A549 (cell line): ENCODE results near the gene BCO2. TPM values are rescaled to one million over a fixed set of nuclear protein-coding genes. Genes with fewer than 3 reads are reported as not detected.

Experiments used
- ATAC-seq, 2 experiments: fragments of 200-7000 bp in 1 of 2; fragments of >200 bp in 1 of 2; cut with Nextera tagmentation in 1 of 2; cut with Tn5 transposase in 1 of 2; 3 replicates each; pipeline versions ENCODE4 v1.8.0 to v1.9.1; 2018 to 2020; ENCODE audit warnings: mild to moderate bottlenecking in 1 of 2, moderate library complexity in 1 of 2
- CTCF ChIA-PET: fragments of 300-600 bp; sonication (Branson Sonifier 250); formaldehyde crosslinking; extraction: SDS; loops from one replicate; lab custom pipeline; 2021; ENCODE audit warnings: antibody characterized with exemption, inconsistent platforms; lab: Yijun Ruan, JAX
- POLR2A ChIA-PET: fragments of 350-600 bp; formaldehyde crosslinking; extraction: SDS; loops from one replicate; lab custom pipeline; 2021; ENCODE audit warnings: antibody characterized with exemption, inconsistent platforms; lab: Yijun Ruan, JAX
- DNase-seq, 2 experiments: peaks; one replicate each; pipeline versions ENCODE4 v3.0.0 to v3.0.0-alpha.2; 2011 to 2016; ENCODE audit warnings: low read depth in 1 of 2, low spot score in 1 of 2
- FAIRE-seq: peaks from 2 replicates; lab custom pipeline; 2011; peaks lifted over from hg19 to GRCh38; lab: Jason Lieb, UNC
- H3K27ac ChIP-seq, 2 experiments: fragments of >200 bp; sonication (Bioruptor Twin); formaldehyde crosslinking; 3 replicates each; pipeline ENCODE4 v1.5.1; 2016 to 2017
- H3K4me1 ChIP-seq: fragments of >200 bp; sonication (Bioruptor Twin); formaldehyde crosslinking; 3 replicates; pipeline ENCODE4 v1.6.1; 2016
- H3K4me2 ChIP-seq: fragments of >200 bp; sonication (Bioruptor Twin); formaldehyde crosslinking; 3 replicates; pipeline ENCODE4 v1.6.1; 2016
- H3K4me3 ChIP-seq: fragments of >200 bp; sonication (Bioruptor Twin); formaldehyde crosslinking; 3 replicates; pipeline ENCODE4 v1.5.1; 2016
- H3K9me3 ChIP-seq: fragments of >200 bp; sonication (Bioruptor Twin); formaldehyde crosslinking; 3 replicates; pipeline ENCODE4 v1.6.1; 2016
- BCL3 ChIP-seq: fragments of >200 bp; sonication (Bioruptor Twin); formaldehyde crosslinking; IDR thresholded peaks from 3 replicates; pipeline ENCODE4 v1.6.1; 2016
- CEBPB ChIP-seq, 2 experiments: fragments of >200 bp in 1 of 2; sonication (Bioruptor Twin) in 1 of 2; formaldehyde crosslinking in 1 of 2; IDR thresholded peaks; 2 replicates each; pipeline ENCODE4 v1.6.1; 2012 to 2016
- E2F6 ChIP-seq: IDR thresholded peaks from 2 replicates; pipeline ENCODE4 v1.6.1; 2012; ENCODE audit warnings: low read depth, borderline replicate concordance
- FOSL2 ChIP-seq, 2 experiments: fragments of 450-650 bp in 1 of 2; fragments of >200 bp in 1 of 2; sonication (Bioruptor Twin) in 1 of 2; formaldehyde crosslinking; IDR thresholded peaks; 2 replicates each; pipeline versions ENCODE4 v1.5.0 to v1.6.1; 2016 to 2020; ENCODE audit warnings: mild to moderate bottlenecking in 1 of 2, moderate library complexity in 1 of 2
- GATA3 ChIP-seq: IDR thresholded peaks from 2 replicates; pipeline ENCODE4 v1.6.1; 2012; ENCODE audit warnings: borderline replicate concordance
- HEYL ChIP-seq: fragments of 250-450 bp; sonication (Bioruptor Pico); IDR thresholded peaks from 2 replicates; pipeline ENCODE4 v1.8.0; 2021; ENCODE audit warnings: mild to moderate bottlenecking, moderate library complexity
- HOXA7 ChIP-seq: fragments of 250-450 bp; sonication (Bioruptor Pico); IDR thresholded peaks from 2 replicates; pipeline ENCODE4 v1.5.0; 2020; ENCODE audit warnings: mild to moderate bottlenecking, moderate library complexity
- JUNB ChIP-seq: fragments of >200 bp; sonication (Bioruptor Twin); formaldehyde crosslinking; IDR thresholded peaks from 2 replicates; pipeline ENCODE4 v1.6.1; 2016
- KDM5A ChIP-seq: fragments of 200-600 bp; sonication (generic); IDR thresholded peaks from 2 replicates; pipeline ENCODE4 v1.6.1; 2016; ENCODE audit warnings: antibody characterized with exemption, mild to moderate bottlenecking
- NFE2L2 ChIP-seq: fragments of 150-350 bp; conservative IDR thresholded peaks from 2 replicates; pipeline ENCODE4 v1.6.1; 2014; ENCODE audit warnings: low read length
- PBX3 ChIP-seq: IDR thresholded peaks from 2 replicates; pipeline ENCODE4 v1.6.1; 2012
- RCOR1 ChIP-seq: fragments of 150-350 bp; IDR thresholded peaks from 2 replicates; pipeline ENCODE4 v1.6.1; 2014; ENCODE audit warnings: antibody characterized with exemption, low read length, low read depth
- REST ChIP-seq: fragments of 200-600 bp; sonication (generic); IDR thresholded peaks from 2 replicates; pipeline ENCODE4 v1.6.1; 2016; ENCODE audit warnings: antibody characterized with exemption, mild to moderate bottlenecking, moderate library complexity
- RNF2 ChIP-seq: fragments of 200-600 bp; sonication (generic); IDR thresholded peaks from 2 replicates; pipeline ENCODE4 v1.6.1; 2016; ENCODE audit warnings: low read depth, mild to moderate bottlenecking, antibody characterized with exemption, moderate library complexity, borderline replicate concordance
- WGBS: methylation state at CpG from one replicate; pipeline ENCODE4 v1.1.6; 2017; ENCODE audit errors: missing lambda C conversion rate; 5-methylcytosine and 5-hydroxymethylcytosine counted together
- polyA plus RNA-seq, 4 experiments: library from polyadenylated mRNA; depleted of rRNA in 3 of 4; stranded (reverse); fragments of >200 nt; fragmentation: RNase III in 1 of 4; extraction: RNeasy Plus Mini Kit Qiagen cat#74134 plus additional on column Dnase treatment in 1 of 4; gene quantifications; 2 replicates in 3 of 4; 3 replicates in 1 of 4; pipeline ENCODE4 v1.2.3, GENCODE V29; 2011 to 2017

Gene BCO2
- polyA plus RNA-seq, 2 of the 4 experiments (the other 2 are of a cell fraction): 1.3 to 1.9 TPM

- DNase-seq (no peak), ATAC-seq (no peak), FAIRE-seq (no peak)
- ChIA-PET POLR2A (no interaction called here), CTCF (no interaction called here)
- H3K4me2 ChIP-seq: no peak overlapping the region
- H3K9me3 ChIP-seq: no peaks in the 10 kb centered on the region
- H3K4me1 ChIP-seq: no peaks in the 10 kb centered on the region
- 63% methylated on average over 15 of the region's 15 CpGs for WGBS
- no peak overlapping the region for H3K27ac ChIP-seq
- H3K4me3 ChIP-seq: no peak overlapping the region
- TF ChIP-seq GATA3 (no peak), BCL3 (no peak), HEYL (CRISPR knock-in tag) (no peak), FOSL2 (IDR thresholded peaks at IDR 0.05) (no peak), FOSL2 (CRISPR knock-in tag; IDR thresholded peaks at IDR 0.05) (no peak), NFE2L2 (no peak), REST (no peak), JUNB (no peak)
Measured at GRCh38 chr11:112255067-112255720, 79.9 kb downstream of the BCO2 start.

- ATAC-seq: no peak
- 91% methylated on average over 2 of the region's 2 CpGs for WGBS
Measured at GRCh38 chr11:112260490-112260889, 85.2 kb downstream of the BCO2 start, which contains the start of gene PLET1. PLET1 (minus strand) TSS chr11:112260860; CDS start chr11:112260589, 271 bp downstream.

More at GRCh38 chr11:112260490-112260889, 85.2 kb downstream of the BCO2 start, which contains the start of gene PLET1:
- H3K27ac ChIP-seq: no peak within 1 kb of the TSS
- no peak within 1 kb of the TSS for H3K4me2 ChIP-seq
- CTCF ChIA-PET: no interaction called here
- no peaks in the 10 kb centered on the region for H3K4me1 ChIP-seq
- FAIRE-seq (no peak), DNase-seq (no peak)
- no peak for TF ChIP-seq HOXA7 (CRISPR knock-in tag)
- TF ChIP-seq KDM5A: no peak
- TF ChIP-seq RNF2: no peak
- no peak for TF ChIP-seq CEBPB (IDR thresholded peaks at IDR 0.05)
- no peak for TF ChIP-seq PBX3
- no peak for TF ChIP-seq E2F6
- TF ChIP-seq RCOR1: no peak
- no peak for TF ChIP-seq HEYL (CRISPR knock-in tag)
- H3K4me3 ChIP-seq: no peak within 1 kb of the TSS
- no peaks in the 10 kb centered on the region for H3K9me3 ChIP-seq
- POLR2A ChIA-PET: no interaction called here
